ENCODE results near the gene CPSF4L.
A peak's percentile ranks its signal among the peaks of the same experiment; 100 is the strongest.

GRCh38 chr17:73278465-73279453, 17.1 kb upstream of the CPSF4L start:
- TF ChIP-seq CTCF (IDR thresholded peaks at IDR 0.05), result no peak
- peak in 1 of 2 donors; percentile 71 for TF ChIP-seq EP300 (IDR thresholded peaks at IDR 0.05)
- no peak for TF ChIP-seq POLR2A (IDR thresholded peaks at IDR 0.05)

All from tibial nerve (tissue), 4 donors.